ENCODE measurements around the gene CRACDL.

The CRACDL gene

GRCh38 chr2:98782570-98782969 lies 153.5 kb downstream of the CRACDL start:
- TF ChIP-seq CTCF (IDR thresholded peaks at IDR 0.05; ENCODE audit: low read depth, low read length, missing control alignments): no peak
- no peak overlapping the region for H3K4me3 ChIP-seq (replicated peaks; ENCODE audit: low read depth, low read length)
- no peak for DNase-seq (ENCODE audit: extremely low read depth, low read depth)

GRCh38 chr2:98781822-98782221 lies 154.2 kb downstream of the CRACDL start:
- no peak overlapping the region for H3K4me3 ChIP-seq (replicated peaks; ENCODE audit: low read depth, low read length)
- no peak for DNase-seq (ENCODE audit: extremely low read depth, low read depth)
- no peak for TF ChIP-seq CTCF (IDR thresholded peaks at IDR 0.05; ENCODE audit: low read depth, low read length, missing control alignments)

GRCh38 chr2:98778741-98779483 lies 157.1 kb downstream of the CRACDL start:
- no peak overlapping the region for H3K4me3 ChIP-seq (replicated peaks; ENCODE audit: low read depth, low read length)
- no peak for TF ChIP-seq CTCF (IDR thresholded peaks at IDR 0.05; ENCODE audit: low read depth, low read length, missing control alignments)
- DNase-seq (ENCODE audit: extremely low read depth, low read depth): no peak

GRCh38 chr2:98778151-98778550 lies 157.9 kb downstream of the CRACDL start:
- no peak overlapping the region for H3K4me3 ChIP-seq (replicated peaks; ENCODE audit: low read depth, low read length)
- TF ChIP-seq CTCF (IDR thresholded peaks at IDR 0.05; ENCODE audit: low read depth, low read length, missing control alignments): no peak
- no peak for DNase-seq (ENCODE audit: extremely low read depth, low read depth)

- H3K4me3 ChIP-seq (replicated peaks; ENCODE audit: low read depth, low read length): no peak overlapping the region
- no peak for DNase-seq (ENCODE audit: extremely low read depth, low read depth)
- TF ChIP-seq CTCF (IDR thresholded peaks at IDR 0.05; ENCODE audit: low read depth, low read length, missing control alignments): no peak
Measured at GRCh38 chr2:98777710-98778109, 158.3 kb downstream of the CRACDL start.

- no peak for DNase-seq (ENCODE audit: extremely low read depth, low read depth)
- TF ChIP-seq CTCF (IDR thresholded peaks at IDR 0.05; ENCODE audit: low read depth, low read length, missing control alignments): no peak
- no peak overlapping the region for H3K4me3 ChIP-seq (replicated peaks; ENCODE audit: low read depth, low read length)
Measured at GRCh38 chr2:98777076-98777475, 158.9 kb downstream of the CRACDL start.

GRCh38 chr2:98776136-98776535 lies 159.9 kb downstream of the CRACDL start:
- DNase-seq (ENCODE audit: extremely low read depth, low read depth): no peak
- no peak for TF ChIP-seq CTCF (IDR thresholded peaks at IDR 0.05; ENCODE audit: low read depth, low read length, missing control alignments)
- H3K4me3 ChIP-seq (replicated peaks; ENCODE audit: low read depth, low read length): no peak overlapping the region
